GM06990 (cell line): Measurements from ENCODE around the gene ITPR1.

Source experiments
- DNase-seq: peaks from one replicate; pipeline ENCODE4 v3.0.0-alpha.2; 2011; ENCODE audit not compliant: insufficient read length; ENCODE audit errors: extremely low read depth
- H3K27me3 ChIP-seq: replicated peaks from 2 replicates; pipeline ENCODE4 v1.6.0; 2011; ENCODE audit warnings: low read length; ENCODE audit not compliant: control insufficient read depth, insufficient read depth
- H3K36me3 ChIP-seq: 2 replicates; pipeline ENCODE4 v1.5.1; 2011; ENCODE audit warnings: low read length; ENCODE audit not compliant: control insufficient read depth, insufficient read depth
- H3K4me3 ChIP-seq: replicated peaks from 2 replicates; pipeline ENCODE4 v1.5.1; 2011; ENCODE audit warnings: low read depth, mild to moderate bottlenecking, control low read depth, low read length
- CTCF ChIP-seq: IDR thresholded peaks from 2 replicates; pipeline ENCODE4 v1.5.1; 2011; ENCODE audit warnings: low read length, control low read depth, mild to moderate bottlenecking, inconsistent platforms; ENCODE audit not compliant: insufficient read depth, poor library complexity, severe bottlenecking

ITPR1 gene

DNA sequence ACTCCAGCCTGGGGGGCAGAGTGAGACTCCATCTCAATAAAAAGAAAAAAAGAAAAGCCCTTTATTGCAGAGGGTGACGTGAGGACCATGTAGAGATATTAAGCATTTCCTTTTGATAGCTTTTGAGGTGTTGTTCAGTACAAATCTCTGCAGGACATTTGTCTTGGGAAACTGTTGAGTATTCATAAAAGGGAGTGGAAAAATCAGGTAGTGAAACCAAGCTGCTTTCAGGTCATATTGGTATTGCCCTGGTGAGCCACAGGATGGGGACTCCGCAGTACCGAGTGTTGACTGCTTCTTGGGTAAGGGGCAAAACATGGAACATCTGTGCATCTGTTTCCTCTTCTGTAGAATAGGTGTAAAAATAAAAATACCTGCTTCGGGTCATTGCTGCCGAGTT is 9.9 kb downstream of the ITPR1 start:
- H3K36me3 ChIP-seq, result no peaks in the 10 kb centered on the region
- no peak overlapping the region for H3K4me3 ChIP-seq
- H3K27me3 ChIP-seq, result no peaks in the 10 kb centered on the region
- no peak for TF ChIP-seq CTCF
- peak; percentile 33 for DNase-seq

- H3K4me3 ChIP-seq, result peak overlapping the region; percentile 44
- no peaks in the 10 kb centered on the region for H3K36me3 ChIP-seq
- DNase-seq, result no peak
- no peak for TF ChIP-seq CTCF
- H3K27me3 ChIP-seq, result no peaks in the 10 kb centered on the region
Observed at GRCh38 chr3:4504340-4505261, 11.5 kb downstream of the ITPR1 start.

DNA sequence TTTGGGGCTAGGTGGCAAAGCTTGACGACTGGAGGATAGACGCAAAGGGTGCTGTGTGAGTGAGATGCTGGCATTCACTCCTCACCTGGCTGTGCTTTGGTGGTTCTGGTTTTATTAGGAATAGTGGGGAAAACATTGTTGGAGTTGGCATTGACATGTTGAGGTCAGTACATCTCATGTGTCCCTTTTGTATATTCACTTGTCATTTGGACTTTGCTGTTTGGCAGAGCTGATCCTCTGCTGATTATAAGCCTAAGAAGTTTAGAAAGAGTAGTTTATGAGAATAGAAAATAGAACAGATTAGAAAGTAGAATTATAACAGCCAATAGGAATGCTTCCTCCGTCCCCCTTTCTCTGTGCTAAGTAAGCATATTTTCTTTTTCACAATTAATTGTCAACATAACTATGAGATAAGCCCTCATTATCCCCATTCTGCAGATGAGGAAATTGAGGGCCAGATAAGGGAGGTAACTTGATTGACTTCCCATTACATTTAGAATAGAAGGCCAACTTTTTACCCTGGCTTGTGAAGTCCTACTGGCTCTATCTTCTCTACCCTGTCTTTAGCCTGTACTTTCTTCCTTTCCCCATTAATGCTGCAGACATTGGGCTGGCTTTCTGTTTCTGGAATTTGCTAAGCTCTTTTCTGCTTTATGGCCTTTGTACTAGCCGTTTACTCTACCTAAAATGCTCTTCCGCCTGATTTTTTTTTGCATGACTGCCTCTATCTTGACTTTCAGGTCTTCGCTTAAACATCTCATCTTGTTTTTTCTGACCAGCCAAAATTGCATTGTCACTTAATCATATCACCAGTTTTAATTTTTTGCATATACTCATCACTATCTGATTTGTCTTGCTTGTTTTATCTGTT is 12.8 kb downstream of the ITPR1 start:
- no peak for TF ChIP-seq CTCF
- H3K27me3 ChIP-seq, result no peaks in the 10 kb centered on the region
- no peak for DNase-seq
- H3K36me3 ChIP-seq, result no peaks in the 10 kb centered on the region
- no peak overlapping the region for H3K4me3 ChIP-seq

GRCh38 chr3:4506559-4507023 is 13.4 kb downstream of the ITPR1 start:
- no peaks in the 10 kb centered on the region for H3K27me3 ChIP-seq
- H3K4me3 ChIP-seq, result no peak overlapping the region
- H3K36me3 ChIP-seq, result no peaks in the 10 kb centered on the region
- TF ChIP-seq CTCF, result no peak
- no peak for DNase-seq

DNA sequence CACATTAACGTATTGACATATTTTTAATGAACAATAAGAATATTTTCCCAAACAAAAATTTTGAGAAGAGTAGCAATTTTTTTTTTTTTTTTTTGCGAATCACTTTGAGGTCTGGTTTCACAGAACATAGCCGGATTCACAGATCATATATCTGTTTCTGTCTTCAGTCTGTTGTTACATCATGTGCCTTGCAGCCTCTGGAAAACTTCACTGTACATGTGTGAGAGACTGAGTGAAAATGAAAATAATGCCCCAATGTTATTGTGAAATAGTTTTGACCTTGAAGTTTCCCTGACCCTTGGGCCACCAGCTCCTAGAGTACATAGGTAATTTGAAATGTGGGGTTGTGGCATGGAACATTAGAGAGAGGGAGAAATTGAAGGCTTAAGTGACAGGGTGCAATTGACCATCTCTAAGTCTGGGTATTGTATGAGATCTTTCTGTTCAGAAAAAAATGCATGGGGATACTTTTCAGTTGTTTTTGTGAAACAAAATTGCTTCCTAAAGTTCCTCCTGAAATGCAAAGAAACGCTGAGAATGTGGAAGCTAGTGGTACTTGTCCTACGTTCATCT is 14.0 kb downstream of the ITPR1 start:
- no peak for TF ChIP-seq CTCF
- H3K36me3 ChIP-seq, result no peaks in the 10 kb centered on the region
- no peak for DNase-seq
- H3K27me3 ChIP-seq, result no peaks in the 10 kb centered on the region
- no peak overlapping the region for H3K4me3 ChIP-seq
